ENCODE measurements around the gene PPP1R9B. TPM values are rescaled to one million over a fixed set of nuclear protein-coding genes. Genes with fewer than 3 reads are reported as not detected.
A peak's percentile ranks its signal among the peaks of the same experiment; 100 is the strongest.

Gene PPP1R9B
- total and polyA plus RNA-seq, 2 of the 8 experiments (the other 6 are each of a cell fraction or from before 2014, with no cell fraction given): 5.2 to 13.1 TPM

GRCh38 chr17:50149091-50149416 lies 1.4 kb downstream of the PPP1R9B start:
- WGBS, 2 experiments (ENCODE audit: extremely low coverage in 1 of 2, insufficient coverage in 1 of 2, insufficient read length in 1 of 2, insufficient replicate concordance in 2 of 2, low coverage in 1 of 2, low lambda C conversion rate in 2 of 2, missing lambda C conversion rate in 1 of 2): 6% methylated on average over 10 of the region's 30 CpGs; no CpG with 5 or more reads in 1 of the 2 experiments
- FAIRE-seq: no peak

More at GRCh38 chr17:50149091-50149416, 1.4 kb downstream of the PPP1R9B start:
- no peak overlapping the region for H2BK120ac ChIP-seq (replicated peaks; ENCODE audit: low read depth, low read length)
- peaks cover 8% of the 10 kb centered on the region for H3K79me1 ChIP-seq (ENCODE audit: low read depth, low read length)
- POLR2A ChIA-PET (ENCODE audit: partially characterized antibody): interaction anchor here (1.3 to 2.6 kb wide), 4 partner anchors 18 to 34 kb away, joined by 3 to 9 read pairs (median 5); no protein-coding TSS in a partner anchor
- H3K27me3 ChIP-seq (replicated peaks in 1 of 4; ENCODE audit: control insufficient read depth in 3 of 4, extremely low read depth in 1 of 4, insufficient read depth in 3 of 4, low read length in 3 of 4): peaks cover 2 to 17% (median 15%) of the 10 kb centered on the region in 4 experiments; a peak in 6 of 7 replicates
- peaks cover 0 to 34% (median 16%) of the 10 kb centered on the region in 4 experiments; a peak in 6 of 7 replicates for H3K4me1 ChIP-seq (replicated peaks in 1 of 4; ENCODE audit: control insufficient read depth in 3 of 4, insufficient read depth in 4 of 4, low read length in 3 of 4)
- no peak overlapping the region; the same call in 1 of the 2 replicates for H3K18ac ChIP-seq (ENCODE audit: extremely low read depth, low read length)
- peak overlapping the region; percentile 57 to 65 (median 62) for H3K4me3 ChIP-seq (ENCODE audit: extremely low read depth in 1 of 4, insufficient read depth in 2 of 4, low read depth in 3 of 4, low read length in 4 of 4)
- no peak overlapping the region for H4K5ac ChIP-seq (ENCODE audit: insufficient read length, low read depth, low read length)
- H3K36me3 ChIP-seq (ENCODE audit: control insufficient read depth in 2 of 4, insufficient read depth in 4 of 4, low read length in 3 of 4): peaks cover 0 to 6% (median 0%) of the 10 kb centered on the region in 4 experiments; a peak in 1 of 8 replicates
- no peaks in the 10 kb centered on the region for H3K9me3 ChIP-seq (ENCODE audit: insufficient read depth in 2 of 2, low read depth in 1 of 2, low read length in 1 of 2)
- H2BK12ac ChIP-seq (ENCODE audit: low read depth, low read length): no peak overlapping the region
- no peak overlapping the region for H2BK15ac ChIP-seq (ENCODE audit: low read length)
- no peak overlapping the region for H3K14ac ChIP-seq (ENCODE audit: insufficient read length)
- no peak overlapping the region for H4K91ac ChIP-seq (replicated peaks; ENCODE audit: insufficient read length, low read length)
- peaks cover 30% of the 10 kb centered on the region for H3K23me2 ChIP-seq (ENCODE audit: low read depth, low read length)
- H2AK5ac ChIP-seq (ENCODE audit: low read depth, low read length): no peak overlapping the region
- TF ChIP-seq YY1 (IDR thresholded peaks at IDR 0.05; ENCODE audit: low read depth, low read length) (0 out of 2 replicates have a peak, but pooled peaks have one; percentile 8), CTCF (IDR thresholded peaks at IDR 0.05; ENCODE audit: control extremely low read depth in 1 of 3, insufficient read depth in 1 of 3, low read depth in 1 of 3, low read length in 3 of 3) (no peak)
- H3K79me2 ChIP-seq (ENCODE audit: control insufficient read depth in 1 of 2, insufficient read depth in 2 of 2, low read length in 2 of 2): no peaks in the 10 kb centered on the region; a peak in 1 of 4 replicates
- no peak overlapping the region for H2BK5ac ChIP-seq (ENCODE audit: low read depth, low read length)
- no peak overlapping the region for H3K4ac ChIP-seq (replicated peaks; ENCODE audit: insufficient read length, low read depth, low read length)
- H2AFZ ChIP-seq (ENCODE audit: low read length): no peak overlapping the region
- H4K8ac ChIP-seq (ENCODE audit: extremely low read depth, insufficient read depth, low read length): no peak overlapping the region
- H4K20me1 ChIP-seq (replicated peaks in 1 of 2; ENCODE audit: control insufficient read depth in 1 of 2, insufficient read depth in 2 of 2, low read length in 2 of 2): peaks cover 5 to 16% of the 10 kb centered on the region in 2 experiments
- no peak overlapping the region for H3K23ac ChIP-seq (ENCODE audit: insufficient read length)
- no peak overlapping the region for H3K56ac ChIP-seq (replicated peaks; ENCODE audit: insufficient read length, low read depth, low read length)
- H2BK20ac ChIP-seq (ENCODE audit: low read length): no peak overlapping the region
- H3K27ac ChIP-seq (ENCODE audit: low read depth, low read length): no peak overlapping the region
- H3K4me2 ChIP-seq (ENCODE audit: insufficient read depth in 1 of 2, low read depth in 2 of 2, low read length in 2 of 2): peak overlapping the region; percentile 87 to 88
- DNase-seq (ENCODE audit: low read depth in 1 of 2, low spot score in 2 of 2): no peak
- CTCF ChIA-PET (ENCODE audit: partially characterized antibody): interaction anchor here (0.5 to 21.5 kb wide), 5 partner anchors 12 to 203 kb away, joined by 3 to 299 read pairs (median 49); partner anchors contain the start of genes SAMD14 and SGCA
- H3K9ac ChIP-seq (replicated peaks in 1 of 4; ENCODE audit: extremely low read depth in 1 of 4, low read depth in 3 of 4, low read length in 3 of 4): no peak overlapping the region
